Activated CD4-positive, alpha-beta T cell treated with anti-CD3 and anti-CD28 coated beads, Interleukin-10, Interleukin-2, amounts not matched to agents 100 ng/mL and 50 ng/mL, durations not matched to agents 16 hours and 8 hours (primary cell): ENCODE data around the gene HDAC7.
A peak's percentile ranks its signal among the peaks of the same experiment; 100 is the strongest.
"Not testable (repeated sequence)": the region's sequence is repeated elsewhere in the genome, so short reads cannot be mapped to it uniquely, and the experiment has no call there.

Experiments
- DNase-seq: peaks from one replicate; pipeline ENCODE4 v3.0.0-alpha.2; 2020

The HDAC7 gene

GRCh38 chr12:47848853-47849252, 29.1 kb upstream of the HDAC7 start:
- no peak for DNase-seq

GRCh38 chr12:47846294-47846996, 26.7 kb upstream of the HDAC7 start:
- DNase-seq, result no peak

- DNase-seq, result no peak
Measured at GRCh38 chr12:47845081-47845480, 25.4 kb upstream of the HDAC7 start.

- DNase-seq, result no peak
Measured at GRCh38 chr12:47844264-47845019, 24.7 kb upstream of the HDAC7 start.

- no peak for DNase-seq
Measured at GRCh38 chr12:47843226-47843980, 23.7 kb upstream of the HDAC7 start.

GRCh38 chr12:47842543-47842942, 22.8 kb upstream of the HDAC7 start:
- DNase-seq, result not testable (repeated sequence)

GRCh38 chr12:47841910-47842309, 22.2 kb upstream of the HDAC7 start:
- DNase-seq, result no peak

- no peak for DNase-seq
Measured at GRCh38 chr12:47841501-47841900, 21.8 kb upstream of the HDAC7 start.

- no peak for DNase-seq
Measured at GRCh38 chr12:47840571-47840970, 20.9 kb upstream of the HDAC7 start.

- no peak for DNase-seq
Measured at GRCh38 chr12:47839214-47839876, 19.6 kb upstream of the HDAC7 start.

GRCh38 chr12:47838286-47838931, 18.7 kb upstream of the HDAC7 start:
- DNase-seq, result peak; percentile 48

- DNase-seq, result peak; percentile 74
Measured at GRCh38 chr12:47837190-47838171, 17.8 kb upstream of the HDAC7 start.

GRCh38 chr12:47835831-47836155, 16.1 kb upstream of the HDAC7 start:
- DNase-seq, result no peak

- no peak for DNase-seq
Measured at GRCh38 chr12:47835006-47835830, 15.5 kb upstream of the HDAC7 start.

GRCh38 chr12:47834199-47834903, 14.6 kb upstream of the HDAC7 start:
- DNase-seq, result no peak

GRCh38 chr12:47833591-47834012, 13.9 kb upstream of the HDAC7 start:
- no peak for DNase-seq

GRCh38 chr12:47832263-47832933, 12.7 kb upstream of the HDAC7 start:
- peak; percentile 60 for DNase-seq

- DNase-seq, result no peak
Measured at GRCh38 chr12:47829584-47829983, 9.9 kb upstream of the HDAC7 start.

GRCh38 chr12:47828976-47829482, 9.3 kb upstream of the HDAC7 start:
- DNase-seq, result no peak
